PFSK-1 (cell line): ENCODE measurements around the gene PHYH.

Source experiments
- FOXP2 ChIP-seq: optimal IDR thresholded peaks from 2 replicates; pipeline ENCODE3; 2011; ENCODE audit warnings: borderline replicate concordance, control low read depth, inconsistent platforms; ENCODE audit not compliant: insufficient read depth; ENCODE audit errors: extremely low read length, extremely low read depth
- POLR2AphosphoS5 ChIP-seq: IDR thresholded peaks from 2 replicates; pipeline ENCODE4 v1.6.1; 2012; ENCODE audit warnings: low read depth, mild to moderate bottlenecking, control low read depth, low read length, moderate library complexity
- SIN3A ChIP-seq: IDR thresholded peaks from 2 replicates; pipeline ENCODE4 v1.6.1; 2012; ENCODE audit warnings: mild to moderate bottlenecking, low read length, moderate library complexity, borderline replicate concordance; ENCODE audit not compliant: insufficient read depth
- TAF1 ChIP-seq: IDR thresholded peaks from 2 replicates; pipeline ENCODE4 v1.6.1; 2012; ENCODE audit warnings: low read length, control low read depth, borderline replicate concordance; ENCODE audit not compliant: insufficient read depth
- TF ChIP-seq, protein P1 (sequence below), 2 experiments: IDR thresholded peaks; 2 replicates each; pipeline versions ENCODE4 v1.6.1 to v1.8.0; 2011 to 2012; ENCODE audit warnings: low read depth in 2 of 2, low read length in 2 of 2, control low read depth in 1 of 2, inconsistent platforms in 1 of 2, mild to moderate bottlenecking in 1 of 2, moderate library complexity in 1 of 2; ENCODE audit not compliant: insufficient read depth in 1 of 2

The PHYH gene

DNA sequence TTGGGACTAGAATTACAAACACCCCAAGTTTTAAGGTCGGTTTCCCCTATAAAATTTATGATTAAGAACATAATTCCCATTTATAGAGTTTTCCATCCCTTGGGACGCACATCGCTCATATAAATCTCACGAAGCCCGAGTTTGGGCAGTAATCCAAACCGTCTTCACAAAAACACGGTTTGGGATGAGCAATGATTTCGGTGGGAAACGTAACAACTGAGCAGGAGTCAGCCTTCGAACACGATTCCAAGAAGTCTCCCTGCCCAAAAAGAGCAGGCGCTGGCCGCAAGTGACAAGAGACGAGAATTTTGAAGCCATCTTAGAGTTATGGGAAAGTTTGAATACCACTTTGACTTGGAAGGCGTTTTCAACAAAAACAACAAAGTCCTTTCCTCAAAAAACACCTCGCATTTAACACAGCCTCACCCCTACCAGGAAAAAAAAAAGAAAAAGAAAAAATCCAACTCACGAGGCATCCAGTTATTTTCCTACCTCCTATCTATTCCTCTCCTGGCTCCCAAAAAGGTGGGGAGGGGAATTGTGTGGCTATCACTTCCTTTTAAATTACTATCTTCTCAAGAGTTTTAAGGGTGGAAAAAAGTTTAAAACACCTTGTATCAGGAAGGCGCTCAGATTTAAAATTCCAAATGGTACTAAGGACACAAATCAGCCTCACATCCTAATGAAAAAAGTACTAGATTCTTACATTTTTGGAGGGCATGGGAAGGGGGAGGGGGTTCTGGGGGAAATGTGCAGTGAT lies 46.6 kb upstream of the PHYH start:
- TF ChIP-seq POLR2AphosphoS5 = no peak
- 0 out of 2 replicates have a peak, but pooled peaks have one; percentile 18 for TF ChIP-seq TAF1
- TF ChIP-seq, protein P1, sequence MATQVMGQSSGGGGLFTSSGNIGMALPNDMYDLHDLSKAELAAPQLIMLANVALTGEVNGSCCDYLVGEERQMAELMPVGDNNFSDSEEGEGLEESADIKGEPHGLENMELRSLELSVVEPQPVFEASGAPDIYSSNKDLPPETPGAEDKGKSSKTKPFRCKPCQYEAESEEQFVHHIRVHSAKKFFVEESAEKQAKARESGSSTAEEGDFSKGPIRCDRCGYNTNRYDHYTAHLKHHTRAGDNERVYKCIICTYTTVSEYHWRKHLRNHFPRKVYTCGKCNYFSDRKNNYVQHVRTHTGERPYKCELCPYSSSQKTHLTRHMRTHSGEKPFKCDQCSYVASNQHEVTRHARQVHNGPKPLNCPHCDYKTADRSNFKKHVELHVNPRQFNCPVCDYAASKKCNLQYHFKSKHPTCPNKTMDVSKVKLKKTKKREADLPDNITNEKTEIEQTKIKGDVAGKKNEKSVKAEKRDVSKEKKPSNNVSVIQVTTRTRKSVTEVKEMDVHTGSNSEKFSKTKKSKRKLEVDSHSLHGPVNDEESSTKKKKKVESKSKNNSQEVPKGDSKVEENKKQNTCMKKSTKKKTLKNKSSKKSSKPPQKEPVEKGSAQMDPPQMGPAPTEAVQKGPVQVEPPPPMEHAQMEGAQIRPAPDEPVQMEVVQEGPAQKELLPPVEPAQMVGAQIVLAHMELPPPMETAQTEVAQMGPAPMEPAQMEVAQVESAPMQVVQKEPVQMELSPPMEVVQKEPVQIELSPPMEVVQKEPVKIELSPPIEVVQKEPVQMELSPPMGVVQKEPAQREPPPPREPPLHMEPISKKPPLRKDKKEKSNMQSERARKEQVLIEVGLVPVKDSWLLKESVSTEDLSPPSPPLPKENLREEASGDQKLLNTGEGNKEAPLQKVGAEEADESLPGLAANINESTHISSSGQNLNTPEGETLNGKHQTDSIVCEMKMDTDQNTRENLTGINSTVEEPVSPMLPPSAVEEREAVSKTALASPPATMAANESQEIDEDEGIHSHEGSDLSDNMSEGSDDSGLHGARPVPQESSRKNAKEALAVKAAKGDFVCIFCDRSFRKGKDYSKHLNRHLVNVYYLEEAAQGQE (IDR thresholded peaks at IDR 0.05; ENCODE audit: insufficient read depth in 1 of 2, low read depth in 2 of 2, low read length in 2 of 2) = no peak
- no peak for TF ChIP-seq SIN3A
- no peak for TF ChIP-seq FOXP2

DNA sequence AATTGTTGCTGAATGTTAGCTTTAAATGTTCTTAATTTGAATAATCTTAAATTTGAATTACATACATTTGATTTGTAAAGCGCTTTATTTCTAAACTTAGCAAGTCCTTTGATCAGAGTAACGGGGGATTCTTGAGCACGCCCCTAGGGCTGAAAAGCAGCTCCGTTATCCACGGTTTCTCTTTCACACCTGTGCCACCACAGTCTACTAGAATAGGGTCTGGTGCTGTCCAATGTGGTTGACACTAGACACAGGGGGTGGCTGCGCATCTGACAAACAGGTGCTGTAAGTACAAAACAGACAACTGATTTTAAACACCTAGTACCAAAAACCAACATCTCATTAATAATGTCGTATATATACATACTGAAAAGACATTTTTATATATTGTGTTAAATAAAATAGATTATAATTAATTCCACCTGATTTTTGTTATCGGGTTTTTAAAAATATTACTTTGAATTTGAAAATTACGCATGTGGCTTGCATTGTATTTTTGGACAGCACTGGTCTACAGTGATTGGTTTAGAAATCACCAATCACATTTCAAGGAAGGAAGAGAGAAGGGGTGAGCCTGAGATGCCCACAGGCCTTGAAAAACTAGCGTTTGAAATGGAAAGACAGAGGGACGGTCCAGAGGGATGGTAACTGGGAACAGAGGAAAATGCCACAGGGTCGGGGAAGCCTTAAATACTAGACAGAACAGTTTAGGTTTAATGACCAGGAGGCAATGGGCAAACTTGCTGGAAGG lies 40.9 kb upstream of the PHYH start:
- TF ChIP-seq, protein P1 (IDR thresholded peaks at IDR 0.05; ENCODE audit: insufficient read depth in 1 of 2, low read depth in 2 of 2, low read length in 2 of 2) = no peak
- TF ChIP-seq SIN3A = no peak
- no peak for TF ChIP-seq TAF1
- no peak for TF ChIP-seq POLR2AphosphoS5
- TF ChIP-seq FOXP2 = no peak

DNA sequence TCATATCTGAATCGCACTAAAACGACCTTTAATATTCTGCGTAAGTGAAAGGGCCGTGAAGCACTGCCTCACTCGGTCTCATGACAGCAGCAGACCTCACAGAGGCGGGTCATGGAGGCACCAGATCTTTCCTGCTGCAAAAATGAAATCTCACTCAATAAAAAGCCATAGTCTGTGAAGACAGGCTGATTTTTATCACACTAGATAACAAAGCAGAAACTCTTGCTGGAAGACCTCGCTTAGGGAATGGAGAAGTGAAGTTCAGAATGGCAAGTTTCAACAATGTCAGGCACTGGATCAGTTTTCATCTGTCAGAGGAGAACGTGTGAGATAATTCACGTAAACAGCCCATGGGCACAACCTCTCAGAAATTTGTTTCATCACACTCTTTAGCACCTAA lies 40.2 kb upstream of the PHYH start:
- TF ChIP-seq POLR2AphosphoS5 = no peak

DNA sequence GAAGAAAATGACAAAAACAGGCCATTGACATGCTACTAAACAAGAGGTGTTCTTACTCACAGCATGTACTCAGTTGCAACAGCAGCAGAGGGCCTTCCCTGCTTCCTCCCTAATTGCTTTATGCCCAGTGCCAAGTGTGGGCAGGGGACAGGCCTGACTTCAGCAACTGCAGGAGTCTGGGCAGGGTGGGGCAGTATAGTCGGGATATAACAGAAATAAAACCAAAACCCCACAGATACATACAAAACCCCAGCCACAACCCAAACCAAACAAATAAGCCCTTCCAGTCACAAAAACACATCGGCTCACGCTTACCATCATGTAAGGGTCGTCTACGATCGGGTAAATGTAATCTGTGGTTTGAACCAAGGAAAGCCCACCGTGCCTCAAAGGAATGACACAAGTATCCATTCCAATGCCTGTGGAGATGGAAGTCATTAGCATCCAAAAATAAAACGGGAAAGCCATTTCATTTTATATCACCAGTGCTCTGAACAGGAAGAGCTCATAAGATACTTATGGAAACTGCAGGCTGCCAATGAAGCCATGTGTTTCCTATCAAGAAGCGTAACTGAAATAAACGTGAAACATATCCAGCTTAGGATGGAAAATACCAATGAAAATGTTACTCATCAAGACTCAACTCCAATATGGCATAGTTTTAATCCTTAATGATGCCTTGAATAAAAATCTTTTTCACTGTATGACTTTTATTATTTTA lies 38.7 kb upstream of the PHYH start:
- TF ChIP-seq SIN3A (no peak), POLR2AphosphoS5 (no peak), FOXP2 (no peak), TAF1 (no peak)
- TF ChIP-seq, protein P1 (IDR thresholded peaks at IDR 0.05; ENCODE audit: insufficient read depth in 1 of 2, low read depth in 2 of 2, low read length in 2 of 2) = no peak

DNA sequence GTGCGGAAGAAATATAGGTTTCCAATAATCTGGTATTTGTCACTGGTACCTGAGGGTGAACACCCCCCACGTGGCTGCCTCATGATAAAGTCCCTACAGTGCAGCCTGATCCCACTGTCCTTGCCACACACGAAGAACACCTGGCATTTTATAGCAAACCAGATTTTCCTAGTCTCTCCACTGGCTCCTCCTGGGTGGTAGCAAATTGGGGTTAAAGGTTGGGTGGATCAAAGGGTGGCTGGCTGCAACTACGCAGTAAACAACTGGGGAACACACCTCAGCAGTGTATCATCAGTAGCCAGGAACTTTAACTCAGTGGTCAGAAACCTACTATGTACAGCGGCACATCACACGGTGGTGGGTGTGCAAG lies 37.9 kb upstream of the PHYH start:
- no peak for TF ChIP-seq FOXP2
- TF ChIP-seq POLR2AphosphoS5 = no peak
- no peak for TF ChIP-seq SIN3A
- TF ChIP-seq, protein P1 (IDR thresholded peaks at IDR 0.05; ENCODE audit: insufficient read depth in 1 of 2, low read depth in 2 of 2, low read length in 2 of 2) = no peak
- TF ChIP-seq TAF1 = no peak
